ENCODE results near the gene FBP1.
"Not testable (repeated sequence)": the region's sequence is repeated elsewhere in the genome, so short reads cannot be mapped to it uniquely, and the experiment has no call there.

Gene FBP1

DNA sequence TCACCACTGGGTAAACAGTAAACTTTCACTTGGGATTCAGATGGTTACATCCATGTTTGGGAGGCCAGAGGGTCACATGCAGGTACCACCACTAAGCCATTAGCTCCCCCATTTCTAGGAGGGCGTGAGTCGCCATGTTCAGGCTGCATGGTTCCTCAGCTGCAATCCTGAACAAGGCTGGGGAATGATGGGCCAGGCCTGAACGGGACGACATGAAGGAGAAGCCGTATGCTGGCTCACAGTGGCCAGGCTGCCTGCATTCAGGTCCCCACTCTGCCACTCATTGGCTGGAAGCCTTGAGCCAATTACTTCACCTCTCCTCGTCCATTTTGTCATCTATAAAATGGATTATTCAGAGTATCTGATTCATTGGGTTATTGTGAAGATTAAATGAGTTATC is 36.7 kb downstream of the FBP1 start:
- TF ChIP-seq CTCF (IDR thresholded peaks at IDR 0.05; ENCODE audit: low read depth, low read length, missing control alignments) = no peak
- H3K4me3 ChIP-seq (ENCODE audit: low read depth, low read length) = no peak overlapping the region
- in situ Hi-C loops (cut with HindIII; ENCODE audit: low sequenced_read_pairs) = no loop called here
- DNase-seq (ENCODE audit: low read depth) = no peak

- DNase-seq (ENCODE audit: low read depth) = no peak
- in situ Hi-C loops (cut with HindIII; ENCODE audit: low sequenced_read_pairs) = no loop called here
- H3K4me3 ChIP-seq (ENCODE audit: low read depth, low read length) = no peak overlapping the region
- no peak for TF ChIP-seq CTCF (IDR thresholded peaks at IDR 0.05; ENCODE audit: low read depth, low read length, missing control alignments)
These were observed 38.6 kb downstream of the FBP1 start for GRCh38 chr9:94600715-94601114.

- in situ Hi-C loops (cut with HindIII; ENCODE audit: low sequenced_read_pairs) = no loop called here
- no peak overlapping the region for H3K4me3 ChIP-seq (ENCODE audit: low read depth, low read length)
- TF ChIP-seq CTCF (IDR thresholded peaks at IDR 0.05; ENCODE audit: low read depth, low read length, missing control alignments) = no peak
These were observed 39.1 kb downstream of the FBP1 start for GRCh38 chr9:94600258-94600657.

DNA sequence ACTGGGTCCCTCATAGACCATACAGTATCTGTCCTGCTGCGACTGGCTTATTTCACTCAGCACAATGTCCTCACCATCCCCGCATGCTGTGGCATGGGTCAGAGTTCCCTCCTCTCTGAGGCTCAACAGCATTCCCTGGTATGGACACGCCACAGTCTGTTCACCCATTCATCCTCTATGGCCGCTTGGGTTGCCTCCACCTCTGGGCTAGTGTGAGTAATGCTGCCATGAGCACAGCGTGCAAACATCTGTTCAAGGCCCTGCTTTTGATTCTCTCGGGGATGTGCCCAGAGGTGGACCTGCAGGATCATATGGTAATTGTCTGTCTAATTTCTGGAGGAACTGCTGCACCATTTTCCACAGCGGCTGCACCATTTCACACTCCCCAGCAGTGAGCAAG is 40.2 kb downstream of the FBP1 start:
- no peak for TF ChIP-seq CTCF (IDR thresholded peaks at IDR 0.05; ENCODE audit: low read depth, low read length, missing control alignments)
- in situ Hi-C loops (cut with HindIII; ENCODE audit: low sequenced_read_pairs) = no loop called here
- no peak for DNase-seq (ENCODE audit: low read depth)
- H3K4me3 ChIP-seq (ENCODE audit: low read depth, low read length) = no peak overlapping the region

More at GRCh38 chr9:94600258-94600657, 39.1 kb downstream of the FBP1 start:
- no peak for DNase-seq (ENCODE audit: low read depth)

GRCh38 chr9:94593459-94594345 is 45.6 kb downstream of the FBP1 start, which contains the start of gene FBP2:
TSS of gene FBP2 (minus strand) at chr9:94593824. CDS start at chr9:94593726, 98 bp downstream.
- in situ Hi-C loops (cut with HindIII; ENCODE audit: low sequenced_read_pairs) = no loop called here
- no peak for TF ChIP-seq CTCF (IDR thresholded peaks at IDR 0.05; ENCODE audit: low read depth, low read length, missing control alignments)
- no peak for DNase-seq (ENCODE audit: low read depth)
- H3K4me3 ChIP-seq (ENCODE audit: low read depth, low read length) = no peak within 1 kb of the TSS

DNA sequence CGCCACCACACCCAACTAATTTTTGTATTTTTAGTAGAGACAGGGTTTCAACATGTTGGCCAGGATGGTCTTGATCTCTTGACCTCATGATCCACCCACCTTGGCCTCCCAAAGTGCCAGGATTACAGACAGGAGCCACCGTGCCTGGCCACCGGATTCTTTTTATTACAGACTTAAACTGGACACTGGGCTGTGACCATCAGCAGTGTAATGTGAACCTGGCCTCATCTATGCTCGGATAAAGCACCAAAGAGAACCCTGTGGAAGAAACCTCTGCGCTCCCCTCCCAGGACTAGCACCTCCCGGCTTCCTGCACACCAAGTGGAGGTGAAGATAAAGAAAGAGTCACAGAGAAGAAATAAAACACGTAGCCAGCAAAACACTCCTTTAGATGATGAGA is 46.6 kb downstream of the FBP1 start:
- DNase-seq (ENCODE audit: low read depth); in situ Hi-C loops (cut with HindIII; ENCODE audit: low sequenced_read_pairs); H3K4me3 ChIP-seq (ENCODE audit: low read depth, low read length): not testable (repeated sequence)

DNA sequence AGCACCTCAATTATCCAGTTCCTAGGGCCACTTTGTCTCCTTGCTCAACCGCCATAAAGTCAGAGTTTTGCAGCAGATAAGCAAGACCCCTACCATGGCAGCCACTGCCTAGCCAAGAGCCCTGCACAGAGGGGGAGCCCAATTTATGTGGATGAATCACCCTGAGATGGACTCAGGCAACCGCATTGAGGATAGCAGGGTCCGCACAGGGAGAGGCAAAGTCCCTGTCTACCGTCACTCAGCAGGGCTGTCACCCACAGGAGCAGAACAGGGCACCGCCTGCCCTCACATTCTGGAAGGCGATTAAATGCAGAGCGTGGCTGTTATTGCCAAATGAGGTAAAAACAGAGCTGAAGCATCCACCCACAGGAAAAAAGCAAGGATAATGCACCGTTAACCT is 47.4 kb downstream of the FBP1 start:
- DNase-seq (ENCODE audit: low read depth) = no peak
- in situ Hi-C loops (cut with HindIII; ENCODE audit: low sequenced_read_pairs) = no loop called here
- no peak for TF ChIP-seq CTCF (IDR thresholded peaks at IDR 0.05; ENCODE audit: low read depth, low read length, missing control alignments)
- no peak overlapping the region for H3K4me3 ChIP-seq (ENCODE audit: low read depth, low read length)

DNA sequence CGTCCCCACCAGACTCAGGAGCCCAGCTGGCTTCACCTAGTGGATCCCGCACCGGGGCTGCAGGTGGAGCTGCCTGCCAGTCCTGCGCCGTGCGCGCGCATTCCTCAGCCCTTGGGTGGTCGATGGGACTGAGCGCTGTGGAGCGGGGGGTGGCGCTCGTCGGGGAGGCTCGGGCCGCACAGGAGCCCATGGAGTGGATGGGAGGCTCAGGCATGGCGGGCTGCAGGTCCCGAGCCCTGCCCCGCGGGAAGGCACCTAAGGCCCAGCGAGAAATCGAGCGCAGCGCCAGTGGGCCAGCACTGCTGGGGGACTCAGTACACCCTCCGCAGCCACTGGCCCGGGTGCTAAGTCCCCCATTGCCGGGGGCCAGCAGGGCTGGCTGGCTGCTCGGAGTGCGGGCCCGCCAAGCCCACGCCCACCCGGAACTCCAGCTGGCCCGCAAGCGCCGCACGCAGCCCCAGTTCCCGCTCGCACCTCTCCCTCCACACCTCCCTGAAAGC is 48.2 kb downstream of the FBP1 start:
- H3K4me3 ChIP-seq (ENCODE audit: low read depth, low read length); DNase-seq (ENCODE audit: low read depth); in situ Hi-C loops (cut with HindIII; ENCODE audit: low sequenced_read_pairs): not testable (repeated sequence)
